ENCODE measurements around the gene RACGAP1.

Gene RACGAP1

DNA sequence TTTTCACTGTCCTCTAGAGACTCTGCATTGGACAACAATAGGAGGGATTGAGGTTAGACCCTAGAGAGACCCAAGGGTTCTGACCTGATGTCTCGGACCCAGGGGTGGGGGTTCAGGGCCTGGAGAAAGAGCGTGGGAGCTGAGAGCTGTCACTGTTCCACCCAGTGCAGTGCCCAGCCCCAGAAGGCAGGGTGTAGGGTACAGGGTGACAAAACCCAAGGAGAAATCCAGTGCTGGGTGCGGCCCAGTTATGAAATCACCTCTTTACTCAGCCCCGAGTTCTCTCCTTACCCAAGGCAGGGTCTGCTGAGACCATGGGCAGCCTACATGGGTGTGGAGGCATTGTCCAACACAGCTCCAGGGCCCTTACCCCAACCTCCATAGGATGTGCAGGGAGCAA lies 72.1 kb downstream of the RACGAP1 start:
- no peak for DNase-seq

DNA sequence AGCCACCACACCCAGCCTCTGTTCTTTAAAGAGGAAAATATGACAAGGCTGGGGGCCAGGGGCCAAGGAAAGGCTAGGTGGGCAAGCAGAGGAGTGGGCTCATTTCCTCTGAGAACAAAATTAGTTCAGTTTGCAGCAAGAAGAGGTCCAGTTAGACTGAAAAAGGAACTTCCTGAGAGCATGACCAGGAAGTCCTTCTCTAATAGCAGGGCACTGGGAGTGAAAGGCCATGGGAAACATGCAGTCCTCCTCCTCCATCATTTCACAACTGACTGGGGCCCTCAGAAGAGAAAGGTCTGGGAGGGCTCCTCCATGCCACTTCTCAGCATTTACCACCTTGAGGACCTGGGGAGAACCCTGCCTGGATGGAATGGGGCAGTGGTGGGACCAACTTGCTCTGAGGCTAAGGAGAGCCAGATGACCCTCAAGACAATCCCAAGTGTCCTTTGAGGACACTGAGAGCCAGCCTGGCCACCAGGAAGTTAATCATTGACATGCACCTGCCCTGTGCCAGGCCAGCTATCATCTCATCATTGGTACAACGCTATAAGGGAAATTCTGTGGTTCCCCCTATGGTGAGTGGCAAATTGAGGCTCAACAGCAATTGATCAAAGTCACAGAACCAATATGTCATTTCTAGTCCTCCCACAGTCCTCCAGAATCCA lies 72.8 kb downstream of the RACGAP1 start:
- DNase-seq: no peak

DNA sequence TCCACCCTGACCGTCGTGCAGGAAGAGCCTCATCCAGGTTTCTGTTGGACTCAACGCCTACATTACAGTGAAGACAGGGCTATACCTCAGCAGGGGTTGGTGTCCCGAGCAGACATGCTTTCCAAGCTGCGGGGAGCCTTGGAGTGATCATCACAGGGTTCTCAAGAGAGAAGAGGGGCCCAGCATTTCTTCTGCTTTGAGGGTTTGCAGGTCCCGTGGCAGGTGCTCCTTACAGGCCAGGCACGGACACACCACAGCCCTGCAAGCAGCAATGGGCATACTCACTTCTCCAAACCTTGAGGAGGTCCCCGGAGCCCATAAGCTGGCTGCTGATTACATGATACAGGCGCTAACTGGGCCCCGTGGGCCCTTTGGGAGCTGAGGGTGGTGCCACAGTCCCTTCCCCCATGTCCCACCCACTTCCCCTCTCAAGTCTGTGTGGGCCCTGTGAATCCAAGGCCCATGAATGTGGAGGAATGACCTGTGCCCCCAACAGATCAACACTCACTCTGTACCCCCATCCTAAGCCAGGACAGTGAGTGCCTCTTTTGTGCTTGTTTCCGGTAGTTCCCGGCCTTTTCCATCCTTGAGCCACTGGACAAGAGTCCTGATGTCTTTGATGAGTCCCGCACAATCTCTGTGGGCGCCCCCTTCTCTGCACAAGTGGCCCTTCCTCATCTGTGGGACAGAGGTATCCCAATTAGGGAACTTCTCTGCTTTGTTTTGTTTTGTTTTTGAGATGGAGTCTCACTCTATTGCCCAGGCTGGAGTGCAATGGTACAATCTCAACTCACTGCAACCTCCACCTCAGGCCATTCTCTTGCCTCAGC lies 73.7 kb downstream of the RACGAP1 start:
- DNase-seq: no peak

DNA sequence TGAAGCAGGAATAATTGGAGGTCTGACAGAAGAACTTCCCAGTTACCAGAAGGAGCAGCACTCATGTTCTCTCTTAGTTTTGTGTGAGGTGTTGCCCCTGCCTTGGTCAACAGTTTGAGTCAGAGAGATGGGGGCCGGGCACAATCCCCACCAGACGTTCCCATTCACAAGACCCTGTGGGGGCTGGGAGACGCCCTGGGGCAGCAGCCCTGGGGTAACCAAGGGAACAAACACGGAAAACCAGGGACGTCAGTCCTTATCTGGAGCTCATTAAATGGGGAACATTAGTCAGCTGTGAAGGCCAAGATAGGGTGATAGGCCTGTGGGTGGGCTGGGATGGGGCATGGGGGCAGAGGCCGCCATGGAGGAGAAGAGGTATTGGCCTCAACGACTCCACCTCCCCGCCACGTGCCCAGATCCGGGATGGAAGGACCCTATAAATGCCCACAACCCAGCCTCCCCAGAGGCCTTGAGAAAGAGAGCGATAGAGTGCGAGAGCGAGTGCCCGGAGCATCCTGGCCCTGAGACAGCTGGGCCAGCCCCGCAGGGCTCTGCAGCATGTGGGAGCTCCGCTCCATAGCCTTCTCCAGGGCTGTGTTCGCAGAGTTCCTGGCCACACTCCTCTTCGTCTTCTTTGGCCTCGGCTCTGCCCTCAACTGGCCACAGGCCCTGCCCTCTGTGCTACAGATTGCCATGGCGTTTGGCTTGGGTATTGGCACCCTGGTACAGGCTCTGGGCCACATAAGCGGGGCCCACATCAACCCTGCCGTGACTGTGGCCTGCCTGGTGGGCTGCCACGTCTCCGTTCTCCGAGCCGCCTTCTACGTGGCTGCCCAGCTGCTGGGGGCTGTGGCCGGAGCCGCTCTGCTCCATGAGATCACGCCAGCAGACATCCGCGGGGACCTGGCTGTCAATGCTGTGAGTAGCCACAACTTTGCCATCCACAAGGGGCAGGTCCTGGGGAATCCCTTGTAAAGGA lies 74.7 kb downstream of the RACGAP1 start, which contains the start of gene AQP2:
AQP2 (plus strand) TSS at position 465 of the 979 bp plus-strand sequence; CDS start at position 559, 94 bp downstream.
- no peak for DNase-seq

DNA sequence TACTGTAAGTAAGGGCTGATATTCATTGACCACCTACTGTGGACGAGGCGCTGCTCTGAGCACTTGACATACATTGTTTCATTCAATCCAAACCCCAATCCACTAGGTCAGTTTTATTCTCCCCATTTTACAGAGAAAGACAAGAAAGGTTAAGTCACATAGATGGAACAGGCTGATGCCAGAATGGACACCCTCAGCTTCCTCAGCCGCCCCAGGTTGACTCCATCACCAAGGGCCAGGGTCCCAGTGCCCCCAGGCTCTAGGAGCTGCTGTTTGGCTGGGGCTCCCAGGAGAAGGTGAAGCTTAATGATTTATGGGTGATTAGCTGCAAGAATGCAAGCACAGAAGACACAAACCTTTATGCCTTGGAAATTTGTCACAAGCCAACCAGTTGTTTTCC lies 75.4 kb downstream of the RACGAP1 start:
- DNase-seq: no peak

DNA sequence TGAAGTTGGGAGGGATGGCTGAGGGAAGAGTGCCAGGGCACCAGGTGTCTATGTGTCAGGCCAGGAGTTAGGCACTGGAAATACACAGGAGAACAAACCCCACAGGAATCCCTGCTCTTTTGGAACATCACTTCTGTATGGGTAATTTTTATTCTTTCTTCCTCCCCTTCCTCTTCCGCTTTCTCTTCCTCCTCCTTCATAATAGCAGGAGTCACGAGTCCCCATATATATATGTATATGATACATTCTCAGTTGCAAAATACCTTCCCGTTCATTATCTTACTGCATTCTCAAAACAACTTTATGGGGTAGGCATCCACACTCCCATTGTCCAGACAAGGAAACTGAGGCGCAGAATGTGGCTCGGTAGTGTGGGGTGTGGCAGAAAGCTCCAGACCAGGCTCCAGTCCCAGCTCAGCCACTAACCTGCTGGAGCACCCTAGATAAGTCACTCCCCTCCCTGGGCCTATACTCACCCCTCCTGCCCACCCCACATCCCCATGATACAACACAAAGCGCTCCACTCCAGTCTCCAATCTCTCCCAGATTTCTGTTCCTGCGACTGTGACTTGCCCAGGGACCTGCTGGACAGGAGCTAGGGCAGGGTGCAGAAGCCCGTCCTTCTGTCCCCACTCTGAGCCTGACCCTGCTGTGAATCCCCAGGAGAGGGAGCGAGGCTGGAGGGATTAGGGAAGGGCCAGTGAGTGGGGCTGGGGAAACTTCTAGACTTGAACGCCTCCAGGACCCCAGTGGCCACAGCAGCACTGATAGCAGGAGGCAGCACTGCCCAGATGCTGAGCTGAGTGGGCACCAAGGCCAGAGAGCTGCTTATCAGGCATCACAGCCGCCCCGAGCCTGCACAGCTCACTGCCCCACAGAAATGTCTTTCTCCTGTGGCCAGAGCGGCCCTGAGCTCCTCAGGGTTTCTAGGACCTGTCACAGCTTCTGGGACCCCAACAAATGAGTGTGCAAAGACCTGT lies 76.1 kb downstream of the RACGAP1 start:
- no peak for DNase-seq

DNA sequence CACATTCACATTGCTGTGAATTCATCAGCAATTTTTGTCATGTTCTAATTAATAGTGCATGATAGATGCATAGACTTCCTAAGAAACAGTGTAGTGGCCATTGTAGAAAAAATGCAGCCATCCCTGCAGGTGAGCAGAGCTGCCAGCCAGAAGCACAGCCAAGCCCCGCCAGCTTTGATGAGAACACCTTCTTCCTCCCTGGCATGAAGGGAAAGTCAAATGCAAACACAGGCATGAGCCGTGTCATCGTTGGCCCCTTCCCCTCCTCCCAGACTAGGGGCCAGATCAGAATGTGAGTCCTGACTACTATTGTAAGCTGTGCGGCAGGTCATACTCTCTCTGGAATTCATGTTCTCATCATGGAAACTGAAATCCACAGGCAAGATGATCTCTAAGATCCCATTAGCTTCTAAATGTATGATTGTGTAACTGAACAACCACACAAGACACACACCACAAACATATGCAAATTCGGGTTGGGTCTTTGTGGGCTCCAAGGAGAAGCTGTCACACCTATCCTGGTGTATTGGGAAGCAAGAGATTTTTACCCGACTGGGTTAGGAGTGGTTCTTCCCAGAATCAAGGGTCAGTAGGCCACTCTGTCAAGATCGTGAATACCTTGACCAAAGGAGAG lies 77.6 kb downstream of the RACGAP1 start:
- DNase-seq: no peak

DNA sequence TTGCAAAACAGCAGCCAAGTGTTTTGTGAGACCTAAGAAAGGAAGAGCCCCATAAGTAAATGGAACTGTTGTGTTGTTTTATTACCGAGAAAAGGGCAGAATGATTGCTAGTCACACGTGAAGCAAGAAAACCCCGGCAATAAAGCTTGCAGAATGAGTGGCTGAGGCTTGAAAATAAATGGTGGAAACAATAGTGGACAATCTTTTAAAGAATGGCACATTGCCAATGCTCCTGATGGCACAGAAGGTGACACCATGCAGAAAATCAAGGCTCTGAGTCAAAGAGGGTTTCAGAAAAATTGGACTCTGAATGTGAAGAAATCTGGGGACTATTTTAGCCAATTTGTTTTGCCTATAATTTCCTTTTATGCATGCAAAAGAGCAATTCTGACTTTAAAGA lies 78.8 kb downstream of the RACGAP1 start:
- peak in 1 of 2 experiments; percentile 13 for DNase-seq

DNA sequence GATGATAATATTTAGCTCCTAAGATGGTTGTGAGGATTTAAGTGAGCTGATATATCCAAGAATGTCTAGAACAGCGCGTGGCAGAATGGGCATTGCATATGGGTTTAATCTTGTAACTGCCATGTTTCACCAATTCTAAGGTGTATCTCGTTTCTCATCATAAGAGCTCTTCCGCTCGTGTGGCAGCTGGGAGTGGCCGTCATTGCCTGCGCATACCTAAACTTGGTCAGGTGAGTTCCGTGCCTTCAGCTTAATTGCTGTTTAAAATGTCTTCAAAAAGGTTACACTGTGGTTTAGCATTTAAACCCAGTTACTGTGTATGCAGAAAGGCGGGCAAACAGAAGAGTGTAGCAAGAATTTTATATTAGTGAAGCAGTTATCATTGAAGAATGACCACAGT lies 79.2 kb downstream of the RACGAP1 start:
- no peak for DNase-seq

DNA sequence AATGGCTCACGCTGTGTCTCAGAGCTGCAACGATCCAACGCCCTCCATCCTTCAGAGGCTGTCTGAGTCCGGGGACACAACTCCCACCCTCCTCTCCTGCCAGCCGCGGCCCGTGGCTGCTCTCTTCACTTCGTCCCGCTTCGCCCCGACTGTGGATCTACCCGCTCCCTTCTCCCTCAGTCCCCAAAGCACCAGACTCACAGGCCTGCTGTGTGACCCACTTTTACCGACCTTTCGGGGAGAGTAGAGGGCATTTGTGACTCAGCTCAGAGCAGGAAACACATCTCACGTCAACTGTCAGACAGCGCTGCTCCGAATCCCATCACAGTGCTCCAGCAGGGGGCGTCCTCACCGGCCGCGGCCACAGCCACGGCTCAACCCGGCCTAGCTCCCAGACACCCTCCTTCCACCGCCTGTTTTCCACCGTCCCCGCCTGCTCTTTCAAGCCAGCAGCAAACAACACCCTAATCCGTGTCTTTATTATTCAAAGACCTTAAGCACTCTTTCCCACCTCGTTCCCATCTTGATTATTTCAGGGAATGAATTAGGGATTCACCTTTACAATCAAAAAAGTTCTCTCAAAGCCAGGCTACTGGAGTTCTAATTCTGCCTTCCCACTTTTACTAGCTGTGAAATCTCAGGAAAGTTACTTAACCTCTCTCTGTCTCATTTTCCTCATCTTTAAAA lies 79.8 kb downstream of the RACGAP1 start:
- DNase-seq: no peak

DNA sequence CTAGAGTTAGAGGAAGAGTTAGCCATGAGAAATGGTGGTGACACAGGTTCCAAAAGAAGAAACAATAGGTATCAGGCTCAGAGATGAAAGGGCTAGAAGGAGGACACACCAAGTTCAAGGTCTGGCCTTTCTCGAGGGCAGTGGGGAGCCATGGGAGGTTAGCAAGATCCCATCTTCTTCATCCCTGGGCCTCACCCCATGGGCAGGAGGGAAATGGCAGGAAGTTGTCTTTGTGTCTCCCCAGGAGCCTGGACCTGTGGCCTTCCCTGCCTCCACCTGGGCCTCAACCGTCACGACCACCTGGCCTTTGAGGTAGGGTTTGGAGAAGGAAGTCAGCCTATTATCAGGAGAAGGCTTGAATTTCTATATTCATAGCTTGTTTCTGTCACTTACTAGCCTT lies 80.6 kb downstream of the RACGAP1 start:
- no peak for DNase-seq

DNA sequence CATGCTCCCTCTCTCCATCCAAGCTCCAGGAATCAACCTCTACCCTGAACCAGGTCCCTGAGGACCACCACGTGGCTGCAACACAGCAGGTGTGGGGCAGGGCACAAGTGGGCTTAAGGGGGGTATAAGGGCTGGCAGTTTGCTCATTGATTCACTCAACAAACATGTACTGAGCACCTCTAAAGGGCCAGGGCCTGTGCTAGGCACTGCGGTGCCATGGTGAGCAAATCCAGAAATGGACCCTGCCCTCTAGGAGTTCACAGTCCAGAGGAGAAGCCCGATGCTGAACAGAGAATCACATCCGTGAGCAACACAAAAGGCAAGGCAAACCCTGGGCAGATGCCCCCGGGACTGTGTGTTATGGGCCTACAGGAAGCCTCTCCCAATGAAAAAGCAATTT lies 81.2 kb downstream of the RACGAP1 start:
- no peak for DNase-seq

DNA sequence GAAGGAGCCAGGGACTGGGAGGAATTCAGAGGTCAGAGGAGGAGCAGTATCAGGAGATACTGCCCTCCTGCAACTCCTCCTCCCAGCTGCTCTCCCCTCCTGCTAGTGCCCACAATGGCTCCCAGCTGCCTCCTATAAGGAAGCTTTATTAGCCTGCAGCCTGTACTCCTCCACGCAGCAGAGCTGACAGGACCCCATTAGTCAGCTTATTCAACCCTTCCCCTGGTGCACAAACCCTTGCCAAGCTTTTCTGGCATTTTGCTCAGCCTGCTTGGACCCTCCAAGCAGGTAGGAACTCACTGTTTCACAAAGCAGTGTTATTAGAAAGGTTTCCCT lies 81.7 kb downstream of the RACGAP1 start:
- no peak for DNase-seq

DNA sequence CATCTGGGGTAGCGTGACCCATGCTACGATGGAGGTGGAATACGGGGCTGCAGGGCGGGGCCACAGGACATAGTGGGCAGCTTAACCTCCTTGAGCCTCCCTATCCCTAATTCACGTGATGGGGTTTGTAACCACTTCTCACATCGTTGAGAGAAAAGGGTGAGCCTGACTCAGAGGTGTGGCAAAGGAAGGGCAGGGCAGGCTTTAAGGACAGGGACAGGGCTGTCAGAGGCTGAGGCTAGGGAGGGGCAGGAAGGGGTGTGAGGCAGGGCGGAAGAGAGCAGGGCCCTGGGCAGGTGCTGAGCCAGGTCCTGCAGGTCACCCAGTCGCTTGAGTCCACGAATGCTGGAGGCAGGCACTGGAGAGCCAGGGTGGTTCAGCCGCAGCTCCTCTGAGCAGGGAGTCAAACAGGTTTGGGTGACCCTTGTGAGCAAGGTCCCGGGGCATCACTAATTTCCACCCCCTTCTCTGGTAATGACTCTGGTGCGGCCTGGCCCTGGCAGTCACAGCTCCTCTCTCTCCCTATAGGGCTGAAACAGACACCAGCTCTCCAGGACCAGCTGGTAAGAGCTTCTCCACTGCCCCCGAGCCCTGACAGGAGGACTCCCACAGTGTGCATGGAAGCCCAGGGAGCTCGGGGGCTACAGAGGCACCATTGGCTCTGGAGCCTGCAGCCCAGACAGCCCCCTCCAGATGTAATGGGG lies 82.2 kb downstream of the RACGAP1 start:
- no peak for DNase-seq

DNA sequence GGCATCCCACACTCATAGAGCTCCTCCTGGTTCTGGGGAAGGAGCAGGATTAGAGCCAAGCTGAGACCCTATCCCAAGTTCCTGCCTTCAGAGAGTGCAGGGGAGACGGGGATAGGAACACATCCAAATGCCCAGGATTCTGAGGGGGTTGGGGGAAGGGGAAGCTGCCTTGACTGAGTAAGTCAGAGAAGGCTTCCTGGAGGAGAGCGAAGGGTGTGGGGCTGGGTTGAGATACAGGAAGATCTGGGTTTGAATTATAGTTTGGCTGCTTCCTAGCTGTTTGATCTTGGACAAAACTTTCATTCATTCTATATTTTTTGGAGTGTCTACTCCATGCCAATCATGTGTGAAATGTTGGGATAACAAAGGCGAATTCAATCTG lies 82.8 kb downstream of the RACGAP1 start:
- DNase-seq: no peak

DNA sequence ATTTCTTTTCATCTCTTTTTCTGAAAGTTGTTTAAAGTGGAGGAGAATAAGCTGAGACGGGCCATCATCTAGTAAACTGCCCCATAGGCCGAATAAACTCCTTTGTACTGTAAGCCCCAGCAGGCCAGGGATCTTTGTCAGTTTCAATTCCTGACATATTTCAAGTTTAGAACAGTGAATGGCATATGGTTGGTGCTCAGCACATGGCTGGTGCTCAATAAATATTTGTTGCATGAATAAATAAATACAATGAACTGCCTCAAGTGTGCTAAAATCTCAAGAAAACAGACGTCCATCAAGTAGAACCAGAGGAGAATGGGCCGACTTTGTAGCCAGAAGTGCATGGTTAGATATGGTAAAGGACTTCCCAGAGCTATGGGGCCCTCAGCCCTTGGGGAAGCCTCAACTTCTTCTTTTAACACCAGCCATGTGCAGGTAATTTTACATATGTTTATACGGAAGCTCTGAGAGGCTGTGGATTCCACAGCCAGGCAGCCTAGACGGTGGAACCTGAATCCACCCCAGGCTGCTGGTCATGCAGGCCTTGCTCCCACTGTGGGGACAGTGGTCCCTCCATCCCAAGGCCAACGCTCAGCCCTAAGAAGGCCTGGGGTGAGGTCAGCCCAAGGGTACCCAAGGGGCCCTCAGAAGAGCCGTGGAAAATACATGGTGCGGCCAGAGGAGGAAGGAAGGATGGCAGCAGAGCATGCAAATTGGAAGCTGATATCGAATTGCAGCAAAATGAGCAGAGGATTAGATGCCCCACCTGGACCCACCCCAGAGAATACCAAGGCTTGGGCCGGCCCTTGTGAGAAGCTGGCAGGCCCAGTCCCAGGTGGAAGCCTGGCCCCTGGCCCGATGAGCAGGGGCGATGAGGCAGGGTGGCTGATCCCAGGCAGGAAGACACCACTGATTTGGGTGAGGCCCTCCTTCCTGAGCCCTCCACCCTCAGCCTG lies 83.5 kb downstream of the RACGAP1 start:
- DNase-seq: no peak

DNA sequence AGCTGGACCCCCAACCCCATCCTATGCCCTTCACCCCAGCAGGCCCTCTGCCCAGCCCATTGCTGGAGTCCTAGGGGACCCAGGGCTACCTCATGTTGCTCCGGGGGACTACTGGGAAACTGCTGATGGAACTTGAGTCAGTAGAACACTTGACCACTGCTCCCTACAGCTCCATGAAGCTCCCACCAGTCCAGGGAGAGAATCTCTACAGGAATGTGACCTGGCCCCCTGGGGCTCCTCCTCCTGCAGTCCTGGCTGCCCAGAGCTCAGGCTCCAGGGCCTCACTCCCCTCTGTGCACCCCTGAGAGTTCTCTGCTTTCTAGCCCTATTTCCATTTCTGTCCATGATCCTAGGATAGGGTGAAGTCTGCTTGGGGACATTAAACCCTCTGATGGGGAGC lies 85.6 kb downstream of the RACGAP1 start:
- no peak for DNase-seq

DNA sequence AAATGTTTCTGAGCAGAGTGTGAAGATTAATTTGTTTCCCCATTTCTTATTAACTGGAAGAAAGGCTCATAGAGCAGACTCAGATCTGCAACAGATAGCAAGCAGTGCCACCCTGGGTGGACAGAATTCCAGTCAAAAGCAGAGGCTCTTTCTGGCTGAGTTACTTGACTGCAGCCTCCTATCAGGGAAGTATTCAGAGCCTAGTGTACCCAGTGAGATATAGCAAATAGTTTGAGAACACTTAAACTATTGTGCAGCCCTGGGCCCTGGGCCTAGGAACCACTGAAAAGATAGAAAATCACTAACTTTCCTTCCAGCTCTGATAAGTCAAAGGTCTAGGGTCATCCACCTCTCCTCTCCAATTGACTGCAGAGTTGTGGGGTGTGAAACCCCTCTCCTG lies 86.0 kb downstream of the RACGAP1 start:
- DNase-seq: no peak

All from NCI-H2081 (cell line).